H54 (cell line): ENCODE results near the gene CD3D.

Experiments used
- DNase-seq: peaks from one replicate; pipeline ENCODE4 v3.0.0; 2011; ENCODE audit warnings: low spot score, mixed read lengths; ENCODE audit not compliant: insufficient read length
- FAIRE-seq: peaks from 3 replicates; lab custom pipeline; 2011; peaks lifted over from hg19 to GRCh38; lab: Jason Lieb, UNC
- POLR2A ChIP-seq: IDR thresholded peaks from 2 replicates; pipeline ENCODE4 v1.6.1; 2011; ENCODE audit warnings: low read depth, mild to moderate bottlenecking, low read length

Gene CD3D

DNA sequence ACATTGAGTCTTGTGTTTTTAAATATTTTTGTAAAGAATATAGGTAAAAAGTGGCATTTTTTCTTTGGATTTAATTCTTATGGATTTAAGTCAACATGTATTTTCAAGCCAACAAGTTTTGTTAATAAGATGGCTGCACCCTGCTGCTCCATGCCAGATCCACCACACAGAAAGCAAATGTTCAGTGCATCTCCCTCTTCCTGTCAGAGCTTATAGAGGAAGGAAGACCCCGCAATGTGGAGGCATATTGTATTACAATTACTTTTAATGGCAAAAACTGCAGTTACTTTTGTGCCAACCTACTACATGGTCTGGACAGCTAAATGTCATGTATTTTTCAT lies 38.3 kb downstream of the CD3D start:
- TF ChIP-seq POLR2A, result no peak
- FAIRE-seq (no peak), DNase-seq (no peak)

DNA sequence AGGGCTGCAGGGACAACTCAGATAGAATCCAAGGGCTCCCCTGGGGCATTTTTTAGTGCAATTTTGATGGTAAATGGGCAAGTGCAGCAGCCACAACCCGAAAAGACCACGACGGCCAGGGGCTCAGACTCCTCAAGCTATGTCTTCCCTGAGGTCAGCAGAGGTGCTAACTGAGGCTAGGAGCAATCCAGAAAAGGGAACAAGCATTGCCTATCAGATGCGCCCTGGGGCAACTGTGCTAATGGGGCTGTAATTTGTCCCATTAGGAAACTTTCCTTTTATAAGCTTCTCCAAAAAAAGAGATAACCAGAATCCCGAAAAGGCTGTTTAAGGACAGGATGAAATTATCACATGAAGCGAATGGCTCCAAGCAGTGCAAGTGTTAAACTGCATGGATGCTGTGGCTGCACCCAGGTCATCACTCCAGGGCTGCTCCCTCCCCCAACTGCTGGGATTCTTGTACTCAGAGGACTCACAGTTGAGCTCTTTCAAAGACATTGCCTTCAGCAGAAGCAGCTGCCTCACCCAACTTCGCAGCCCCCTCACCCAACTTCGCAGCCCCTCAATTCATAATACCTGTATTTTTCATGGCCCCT lies 40.8 kb downstream of the CD3D start:
- DNase-seq, result no peak
- no peak for FAIRE-seq
- no peak for TF ChIP-seq POLR2A

DNA sequence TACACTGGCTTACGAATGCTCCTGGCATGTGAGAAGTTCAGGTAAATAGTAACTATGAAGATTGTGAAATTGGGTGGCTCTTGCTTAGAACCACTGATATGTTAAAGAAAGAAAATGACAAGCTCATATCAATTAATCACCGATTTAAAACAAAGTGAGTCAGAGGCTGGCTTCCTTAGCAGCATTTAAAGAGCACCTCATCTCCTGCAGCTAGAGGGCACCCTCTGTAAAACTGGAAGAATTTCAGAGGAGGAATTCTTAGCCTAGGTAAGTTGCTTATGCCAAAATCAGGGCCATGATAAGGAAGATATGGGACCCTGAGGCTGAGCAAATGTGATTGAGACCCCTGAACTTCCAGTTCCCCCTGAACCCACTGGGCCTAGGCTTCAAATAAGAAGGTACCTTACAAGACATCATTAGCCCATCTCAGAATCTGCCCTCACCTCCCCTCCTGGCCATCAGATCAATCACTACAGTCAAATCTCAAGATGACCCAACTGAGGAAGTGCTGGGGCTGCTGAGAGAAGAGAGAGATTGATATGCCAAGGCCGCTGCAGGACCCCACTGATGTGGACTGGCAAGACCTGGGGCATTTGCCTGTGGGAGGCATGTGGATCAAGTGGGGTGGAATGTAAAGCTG lies 46.6 kb downstream of the CD3D start:
- DNase-seq (no peak), FAIRE-seq (no peak)
- no peak for TF ChIP-seq POLR2A

DNA sequence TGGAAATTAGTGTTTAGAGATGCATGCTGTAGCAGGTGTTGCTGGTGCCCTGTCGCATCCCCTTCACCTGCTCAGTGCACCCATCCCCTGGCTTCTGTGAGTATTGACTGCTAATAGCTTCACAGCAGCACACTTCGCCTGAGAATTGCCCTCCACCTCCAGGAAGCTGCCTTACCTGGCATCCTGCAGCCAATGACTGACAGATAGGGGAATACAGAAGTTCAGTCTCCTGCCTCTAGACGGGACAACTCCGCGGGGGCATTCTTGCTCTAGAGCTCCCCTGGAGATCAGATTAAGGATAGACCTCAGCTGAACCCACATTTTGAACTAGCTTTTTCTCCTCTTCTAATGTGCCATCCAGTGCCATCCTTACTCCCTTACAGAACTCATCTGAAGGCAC lies 47.3 kb downstream of the CD3D start:
- FAIRE-seq, result no peak

DNA sequence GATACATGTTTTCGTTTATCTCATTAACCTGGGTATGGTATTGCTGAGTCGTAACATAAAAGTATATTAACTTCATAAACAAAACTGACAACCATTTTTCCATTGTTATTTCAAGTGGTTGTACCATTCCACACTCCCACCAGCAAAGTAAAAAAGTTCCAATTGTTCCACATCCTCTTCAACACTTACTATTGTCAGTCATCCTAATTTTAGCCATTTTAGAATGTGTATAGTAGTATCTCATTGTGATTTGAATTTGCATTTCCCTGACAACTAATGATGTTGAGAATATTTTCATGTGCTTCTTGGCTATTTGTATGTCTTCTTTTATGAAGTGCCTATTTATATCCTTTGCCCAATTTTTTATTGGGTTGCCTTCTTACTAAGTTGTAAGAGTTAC lies 48.5 kb downstream of the CD3D start:
- TF ChIP-seq POLR2A, result no peak
- no peak for FAIRE-seq
- no peak for DNase-seq

More for the DNA sequence above, 47.3 kb downstream of the CD3D start:
- no peak for DNase-seq
- no peak for TF ChIP-seq POLR2A

DNA sequence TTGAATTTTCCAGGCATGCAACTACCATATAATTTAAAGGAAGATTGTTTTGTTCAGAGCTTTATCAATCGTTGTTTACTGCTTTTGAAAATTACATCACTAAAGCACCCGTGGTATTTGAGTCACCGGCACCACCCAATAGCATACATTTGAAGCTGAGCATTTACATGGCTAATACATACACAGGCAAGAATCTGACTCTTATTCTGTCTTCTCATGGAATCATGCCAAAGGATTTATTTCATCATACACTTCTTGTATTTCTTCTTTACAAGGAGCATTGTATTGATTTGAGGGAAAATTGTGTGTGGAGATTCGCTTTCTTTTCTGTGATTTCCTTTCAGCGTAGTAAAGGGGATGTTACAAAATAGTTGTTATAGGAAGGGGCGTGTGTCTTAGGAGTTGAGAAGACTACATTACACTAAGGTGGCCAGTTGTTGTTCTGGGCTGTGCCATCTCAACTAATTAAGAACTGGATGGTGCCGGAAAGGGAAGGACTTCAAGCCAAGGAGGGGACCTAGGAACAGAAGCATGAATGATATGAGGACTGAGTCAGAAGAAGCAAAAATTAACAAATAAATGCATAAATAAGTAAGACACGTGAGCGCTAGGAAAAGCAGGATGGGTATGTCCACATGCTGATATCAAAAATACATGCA lies 50.9 kb downstream of the CD3D start:
- no peak for TF ChIP-seq POLR2A
- FAIRE-seq, result no peak
- DNase-seq, result no peak

DNA sequence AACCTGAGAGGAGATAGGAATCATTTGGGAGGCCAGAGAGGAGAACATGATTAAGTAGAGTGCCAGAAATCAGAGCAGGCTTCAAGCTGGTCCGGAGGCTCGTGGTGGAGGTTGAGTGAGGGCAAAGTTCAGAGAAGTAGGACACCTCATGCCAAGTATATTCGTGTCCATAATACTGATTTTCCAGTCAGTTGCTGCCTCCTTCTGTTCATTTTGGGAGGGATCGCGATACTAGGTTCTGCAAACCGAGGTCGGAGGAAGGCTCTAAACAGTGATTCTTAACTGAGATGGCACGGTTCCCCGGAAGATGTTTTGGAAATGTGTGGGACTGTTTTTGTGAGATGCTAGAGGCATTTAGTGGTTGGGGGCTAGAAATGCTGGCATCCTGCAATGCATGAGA lies 51.6 kb downstream of the CD3D start:
- TF ChIP-seq POLR2A, result no peak
- DNase-seq (no peak), FAIRE-seq (no peak)

DNA sequence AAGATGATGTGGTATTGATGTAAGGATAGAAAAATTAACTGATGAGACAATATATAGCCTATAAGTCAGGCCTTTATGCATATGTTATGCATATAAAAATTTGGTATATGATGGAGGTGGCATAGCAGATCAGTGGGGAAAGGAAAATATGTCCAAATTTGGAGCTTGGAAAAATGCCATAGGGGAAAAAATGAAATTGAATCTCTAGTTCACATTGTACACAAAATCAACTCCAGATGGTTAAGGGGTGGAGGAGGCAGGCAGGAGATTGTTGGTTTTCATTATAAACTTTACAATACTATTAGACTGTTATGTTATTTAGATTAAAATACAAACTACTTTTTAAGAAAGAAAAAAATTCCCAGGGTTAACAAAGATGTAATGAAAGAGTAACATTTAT lies 53.1 kb downstream of the CD3D start:
- DNase-seq (no peak), FAIRE-seq (no peak)
- TF ChIP-seq POLR2A, result no peak
